ENCODE results near the gene COQ5.

DNA sequence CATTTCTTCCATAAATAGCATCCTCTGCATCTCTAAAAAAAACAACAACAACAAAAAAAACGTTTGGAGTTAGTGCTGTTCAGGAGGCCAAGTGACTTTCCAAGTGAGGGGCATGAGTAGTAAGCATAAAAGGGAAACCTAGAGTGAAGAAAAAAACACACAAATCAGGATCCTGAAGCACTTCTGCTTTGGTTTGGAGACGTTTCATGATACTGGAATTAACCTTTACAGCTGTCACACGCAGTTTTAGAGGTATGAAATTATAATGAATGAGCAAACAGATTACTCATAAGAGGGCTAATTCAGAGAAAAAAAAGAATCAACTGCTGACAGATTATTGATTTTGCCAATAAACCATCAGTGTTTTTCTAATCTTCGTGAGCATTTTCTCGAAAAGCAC lies 63.2 kb downstream of the COQ5 start:
- TF ChIP-seq, protein P1, sequence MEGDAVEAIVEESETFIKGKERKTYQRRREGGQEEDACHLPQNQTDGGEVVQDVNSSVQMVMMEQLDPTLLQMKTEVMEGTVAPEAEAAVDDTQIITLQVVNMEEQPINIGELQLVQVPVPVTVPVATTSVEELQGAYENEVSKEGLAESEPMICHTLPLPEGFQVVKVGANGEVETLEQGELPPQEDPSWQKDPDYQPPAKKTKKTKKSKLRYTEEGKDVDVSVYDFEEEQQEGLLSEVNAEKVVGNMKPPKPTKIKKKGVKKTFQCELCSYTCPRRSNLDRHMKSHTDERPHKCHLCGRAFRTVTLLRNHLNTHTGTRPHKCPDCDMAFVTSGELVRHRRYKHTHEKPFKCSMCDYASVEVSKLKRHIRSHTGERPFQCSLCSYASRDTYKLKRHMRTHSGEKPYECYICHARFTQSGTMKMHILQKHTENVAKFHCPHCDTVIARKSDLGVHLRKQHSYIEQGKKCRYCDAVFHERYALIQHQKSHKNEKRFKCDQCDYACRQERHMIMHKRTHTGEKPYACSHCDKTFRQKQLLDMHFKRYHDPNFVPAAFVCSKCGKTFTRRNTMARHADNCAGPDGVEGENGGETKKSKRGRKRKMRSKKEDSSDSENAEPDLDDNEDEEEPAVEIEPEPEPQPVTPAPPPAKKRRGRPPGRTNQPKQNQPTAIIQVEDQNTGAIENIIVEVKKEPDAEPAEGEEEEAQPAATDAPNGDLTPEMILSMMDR (IDR thresholded peaks at IDR 0.05): no peak
- TF ChIP-seq POLR2A (IDR thresholded peaks at IDR 0.05): no peak

Measured in suprapubic skin (tissue), 3 donors.